ENCODE data around the gene THOC1. TPM values are rescaled to one million over a fixed set of nuclear protein-coding genes. Genes with fewer than 3 reads are reported as not detected.
"Not testable (repeated sequence)": the region's sequence is repeated elsewhere in the genome, so short reads cannot be mapped to it uniquely, and the experiment has no call there.

THOC1 gene
- total and polyA plus RNA-seq, 12 donors: 11.1 to 147 (median 30.2) TPM

- DNase-seq: no peak
- no peak overlapping the region for H3K4me3 ChIP-seq
- H3K36me3 ChIP-seq (replicated peaks in 1 of 2): no peaks in the 10 kb centered on the region
- intact Hi-C loops (cut with DNase I): no loop called here
- H3K4me1 ChIP-seq (replicated peaks in 1 of 2): no peaks in the 10 kb centered on the region
- no peak for TF ChIP-seq POLR2A (IDR thresholded peaks at IDR 0.05)
- TF ChIP-seq CTCF (IDR thresholded peaks at IDR 0.05): no peak
- H3K27ac ChIP-seq: no peak overlapping the region
- no peaks in the 10 kb centered on the region for H3K27me3 ChIP-seq
- H3K9me3 ChIP-seq (replicated peaks in 1 of 3): no peaks in the 10 kb centered on the region
Measured at GRCh38 chr18:313931-314330, 46.1 kb upstream of the THOC1 start.

- Histone ChIP-seq H3K4me3 (no peak overlapping the region), H3K9me3 (replicated peaks in 1 of 3) (no peaks in the 10 kb centered on the region), H3K27me3 (no peaks in the 10 kb centered on the region), H3K4me1 (replicated peaks in 1 of 2) (no peaks in the 10 kb centered on the region), H3K36me3 (replicated peaks in 1 of 2) (no peaks in the 10 kb centered on the region), H3K27ac (no peak overlapping the region)
- intact Hi-C loops (cut with DNase I): no loop called here
- TF ChIP-seq CTCF (IDR thresholded peaks at IDR 0.05): no peak
- TF ChIP-seq POLR2A (IDR thresholded peaks at IDR 0.05): no peak
- no peak for DNase-seq
- whole genome bisulfite sequencing, 4 donors: 40 to 67% (median 64%) methylated on average over 2 to 4 of the region's 4 CpGs
Measured at GRCh38 chr18:312415-312814, 44.6 kb upstream of the THOC1 start.

GRCh38 chr18:310042-310441, 42.2 kb upstream of the THOC1 start:
- Histone ChIP-seq H3K27ac (no peak overlapping the region), H3K9me3 (replicated peaks in 1 of 3) (no peaks in the 10 kb centered on the region), H3K4me3 (no peak overlapping the region), H3K36me3 (replicated peaks in 1 of 2) (no peaks in the 10 kb centered on the region), H3K4me1 (replicated peaks in 1 of 2) (no peaks in the 10 kb centered on the region), H3K27me3 (no peaks in the 10 kb centered on the region)
- no peak for DNase-seq
- intact Hi-C loops (cut with DNase I): no loop called here
- TF ChIP-seq POLR2A (IDR thresholded peaks at IDR 0.05) (no peak), CTCF (IDR thresholded peaks at IDR 0.05) (no peak)

- H3K27ac ChIP-seq; H3K4me1 ChIP-seq (replicated peaks in 1 of 2); intact Hi-C loops (cut with DNase I); H3K4me3 ChIP-seq; DNase-seq; H3K36me3 ChIP-seq (replicated peaks in 1 of 2); H3K9me3 ChIP-seq (replicated peaks in 1 of 3); H3K27me3 ChIP-seq: not testable (repeated sequence)
- 72 to 82% (median 80%) methylated on average over 4 of the region's 4 CpGs for WGBS, 4 donors
Measured at GRCh38 chr18:308086-308485, 40.2 kb upstream of the THOC1 start.

- TF ChIP-seq POLR2A (IDR thresholded peaks at IDR 0.05): no peak
- TF ChIP-seq CTCF (IDR thresholded peaks at IDR 0.05): no peak
- H3K27me3 ChIP-seq: no peaks in the 10 kb centered on the region
- no peaks in the 10 kb centered on the region for H3K36me3 ChIP-seq (replicated peaks in 1 of 2)
- intact Hi-C loops (cut with DNase I): no loop called here
- DNase-seq: no peak
- 73 to 84% (median 75%) methylated on average over 7 of the region's 7 CpGs for WGBS, 4 donors
- H3K4me1 ChIP-seq (replicated peaks in 1 of 2): no peaks in the 10 kb centered on the region
- no peak overlapping the region for H3K27ac ChIP-seq
- no peaks in the 10 kb centered on the region for H3K9me3 ChIP-seq (replicated peaks in 1 of 3)
- no peak overlapping the region for H3K4me3 ChIP-seq
Measured at GRCh38 chr18:306608-307255, 38.9 kb upstream of the THOC1 start.

Measured in adrenal gland (tissue), 12 donors.